Measurements from ENCODE around the gene CITED4. TPM values are rescaled to one million over a fixed set of nuclear protein-coding genes. Genes with fewer than 3 reads are reported as not detected.

CITED4 gene
- total RNA-seq, 1 experiment from 2014 or later, result 9.5 TPM

DNA sequence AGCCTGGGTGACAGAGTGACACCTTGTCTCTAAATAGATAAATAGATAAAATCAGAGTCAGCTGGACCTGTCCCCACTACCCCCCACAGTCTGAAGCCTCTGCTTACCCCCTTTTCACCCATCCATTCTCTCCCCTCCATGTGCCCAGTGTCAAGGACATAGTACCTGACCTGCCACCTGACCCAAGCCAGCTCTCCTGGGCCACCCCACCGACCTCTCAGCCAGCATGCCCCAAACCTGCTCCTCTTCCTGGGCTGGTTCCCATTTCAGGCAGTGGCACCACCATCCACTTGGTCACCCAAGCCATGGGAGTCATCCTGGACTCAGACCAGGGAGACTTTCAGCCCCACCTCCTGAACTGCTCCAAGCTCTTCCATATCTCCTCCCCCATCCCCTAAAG lies 28.2 kb downstream of the CITED4 start:
- Mint-ChIP-seq H3K36me3 (ENCODE audit: insufficient read depth in 1 of 3, low read depth in 3 of 3) (no peaks in the 10 kb centered on the region; a peak in 1 of 7 replicates), H3K27me3 (ENCODE audit: low read depth) (no peaks in the 10 kb centered on the region)
- DNase-seq, result no peak

More for the DNA sequence above, 28.2 kb downstream of the CITED4 start:
- Mint-ChIP-seq H3K9me3 (no peaks in the 10 kb centered on the region; a peak in 1 of 5 replicates), H3K4me3 (no peak overlapping the region), H3K27ac (no peak overlapping the region), H3K4me1 (peaks cover 4 to 5% of the 10 kb centered on the region in 2 experiments)
- H2BK20ac ChIP-seq (ENCODE audit: low read depth, low read length, poor library complexity, severe bottlenecking), result no peak overlapping the region
- H3K4ac ChIP-seq (ENCODE audit: low read depth, low read length), result no peak overlapping the region
- no peak overlapping the region for H4K8ac ChIP-seq (replicated peaks; ENCODE audit: insufficient read length, low read depth, low read length)
- no peak overlapping the region for H3K27ac ChIP-seq (ENCODE audit: insufficient read length, low read depth, low read length)
- TF ChIP-seq, protein P1, sequence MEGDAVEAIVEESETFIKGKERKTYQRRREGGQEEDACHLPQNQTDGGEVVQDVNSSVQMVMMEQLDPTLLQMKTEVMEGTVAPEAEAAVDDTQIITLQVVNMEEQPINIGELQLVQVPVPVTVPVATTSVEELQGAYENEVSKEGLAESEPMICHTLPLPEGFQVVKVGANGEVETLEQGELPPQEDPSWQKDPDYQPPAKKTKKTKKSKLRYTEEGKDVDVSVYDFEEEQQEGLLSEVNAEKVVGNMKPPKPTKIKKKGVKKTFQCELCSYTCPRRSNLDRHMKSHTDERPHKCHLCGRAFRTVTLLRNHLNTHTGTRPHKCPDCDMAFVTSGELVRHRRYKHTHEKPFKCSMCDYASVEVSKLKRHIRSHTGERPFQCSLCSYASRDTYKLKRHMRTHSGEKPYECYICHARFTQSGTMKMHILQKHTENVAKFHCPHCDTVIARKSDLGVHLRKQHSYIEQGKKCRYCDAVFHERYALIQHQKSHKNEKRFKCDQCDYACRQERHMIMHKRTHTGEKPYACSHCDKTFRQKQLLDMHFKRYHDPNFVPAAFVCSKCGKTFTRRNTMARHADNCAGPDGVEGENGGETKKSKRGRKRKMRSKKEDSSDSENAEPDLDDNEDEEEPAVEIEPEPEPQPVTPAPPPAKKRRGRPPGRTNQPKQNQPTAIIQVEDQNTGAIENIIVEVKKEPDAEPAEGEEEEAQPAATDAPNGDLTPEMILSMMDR (conservative IDR thresholded peaks at IDR 0.05), result no peak
- no peaks in the 10 kb centered on the region for H3K79me2 ChIP-seq (ENCODE audit: insufficient read depth, low read length)
- H3K23me2 ChIP-seq (ENCODE audit: insufficient read length, low read depth, low read length, poor library complexity, severe bottlenecking), result no peaks in the 10 kb centered on the region
- H2AFZ ChIP-seq (ENCODE audit: low read length), result no peak overlapping the region
- WGBS (ENCODE audit: extremely low coverage, insufficient read length, low lambda C conversion rate), result no CpG with 5 or more reads among the region's 1 CpG
- no peak overlapping the region for H2BK15ac ChIP-seq (ENCODE audit: low read depth, low read length)
- no peak overlapping the region for H3K18ac ChIP-seq (ENCODE audit: insufficient read length, low read depth, low read length)
- H4K91ac ChIP-seq (ENCODE audit: insufficient read length, low read depth, low read length), result no peak overlapping the region
- no peak overlapping the region for H2BK12ac ChIP-seq (ENCODE audit: insufficient read length, low read depth, low read length)
- no peak overlapping the region for H3K56ac ChIP-seq (ENCODE audit: insufficient read length, low read depth, low read length)
- no peak overlapping the region for H4K5ac ChIP-seq (ENCODE audit: insufficient read length, low read depth, low read length)
- no peaks in the 10 kb centered on the region for H3K27me3 ChIP-seq (ENCODE audit: insufficient read depth, low read length)
- H3K79me1 ChIP-seq (ENCODE audit: insufficient read depth, low read depth, low read length, poor library complexity, severe bottlenecking), result no peaks in the 10 kb centered on the region
- no peak overlapping the region for H2AK5ac ChIP-seq (ENCODE audit: insufficient read length, low read length)
- H2BK5ac ChIP-seq (ENCODE audit: insufficient read length, low read length), result no peak overlapping the region
- no peak overlapping the region for H3T11ph ChIP-seq (ENCODE audit: low read length)
- no peak overlapping the region for H3K23ac ChIP-seq (ENCODE audit: insufficient read length, low read depth, low read length)
- no peak overlapping the region for H3K9ac ChIP-seq (ENCODE audit: extremely low read depth, insufficient read length, low read length)
- no peak overlapping the region for H2BK120ac ChIP-seq (ENCODE audit: low read depth, low read length, poor library complexity, severe bottlenecking)
- H4K20me1 ChIP-seq (ENCODE audit: control insufficient read depth, insufficient read depth, insufficient read length), result no peaks in the 10 kb centered on the region
- no peaks in the 10 kb centered on the region for H3K4me1 ChIP-seq (ENCODE audit: insufficient read depth, low read length)
- H3K9me3 ChIP-seq (ENCODE audit: control insufficient read depth, low read depth, low read length), result no peaks in the 10 kb centered on the region
- H3K4me2 ChIP-seq (ENCODE audit: insufficient read depth, insufficient read length, low read length), result no peak overlapping the region
- no peak overlapping the region for H3K14ac ChIP-seq (ENCODE audit: insufficient read depth, low read length)

Measured in H9 (cell line).